ENCODE data around the gene KRT72.

The KRT72 gene

DNA sequence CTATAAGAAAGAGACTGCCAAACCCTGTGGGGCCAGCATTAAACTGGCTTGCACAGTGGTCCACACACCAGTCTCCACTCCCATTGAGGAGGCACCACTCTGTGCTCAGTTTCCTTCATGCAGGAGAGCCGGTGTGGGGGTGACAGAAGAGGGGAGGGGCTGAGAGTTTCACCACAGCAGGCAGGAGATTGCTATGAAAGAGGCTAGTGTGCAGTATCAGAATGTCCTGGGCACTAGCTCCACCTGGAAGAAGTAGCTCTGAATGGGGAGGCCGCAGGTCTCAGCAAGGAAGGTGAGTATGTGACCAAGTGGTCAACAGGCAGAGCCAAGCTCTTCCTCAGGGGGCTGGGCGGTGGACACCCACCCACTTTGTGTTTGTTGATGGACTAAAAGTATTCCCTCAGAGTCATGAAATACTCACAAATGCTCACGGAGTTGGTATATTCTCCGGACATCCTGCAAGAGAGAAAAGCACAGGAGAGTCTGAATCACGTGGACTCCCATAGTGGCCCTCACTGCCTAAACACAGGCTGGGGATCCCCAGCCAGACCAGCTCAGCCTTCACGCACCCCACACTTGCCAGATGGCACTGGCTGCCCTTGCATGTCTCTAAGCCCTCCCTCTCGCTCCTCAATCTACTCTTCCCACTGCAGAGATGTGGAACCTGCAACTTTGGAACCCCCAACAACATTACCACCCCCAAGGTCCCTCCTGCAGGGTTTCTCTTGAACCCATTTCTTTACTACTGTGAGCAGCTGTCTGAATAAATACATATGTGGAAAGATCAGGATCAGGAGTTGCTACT lies 7.8 kb upstream of the KRT72 start:
- in situ Hi-C loops (cut with MboI; ENCODE audit: low sequenced_read_pairs) = no loop called here

DNA sequence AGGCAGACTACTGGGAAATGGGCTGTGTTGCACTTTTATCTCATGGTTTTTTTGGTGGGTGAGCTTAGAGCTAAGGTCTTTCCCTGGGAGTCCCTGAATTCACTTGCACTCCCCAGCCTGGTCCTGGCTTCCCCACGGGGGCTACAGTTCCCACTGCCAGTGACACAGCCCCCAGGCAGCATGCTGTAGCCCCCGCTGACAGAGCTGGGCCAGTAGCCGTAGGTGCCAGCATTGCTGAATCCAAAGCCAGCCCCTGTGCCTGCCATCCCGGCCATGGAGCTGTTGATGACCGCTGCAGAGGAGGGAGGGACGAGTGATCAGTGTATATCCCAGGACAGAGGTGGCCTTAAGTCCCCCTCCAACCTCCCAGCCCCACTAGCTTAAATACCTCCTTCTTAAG lies 6.9 kb upstream of the KRT72 start:
- in situ Hi-C loops (cut with MboI; ENCODE audit: low sequenced_read_pairs) = no loop called here

- in situ Hi-C loops (cut with MboI; ENCODE audit: low sequenced_read_pairs) = no loop called here
Measured at GRCh38 chr12:52607314-52607713, 6.1 kb upstream of the KRT72 start.

DNA sequence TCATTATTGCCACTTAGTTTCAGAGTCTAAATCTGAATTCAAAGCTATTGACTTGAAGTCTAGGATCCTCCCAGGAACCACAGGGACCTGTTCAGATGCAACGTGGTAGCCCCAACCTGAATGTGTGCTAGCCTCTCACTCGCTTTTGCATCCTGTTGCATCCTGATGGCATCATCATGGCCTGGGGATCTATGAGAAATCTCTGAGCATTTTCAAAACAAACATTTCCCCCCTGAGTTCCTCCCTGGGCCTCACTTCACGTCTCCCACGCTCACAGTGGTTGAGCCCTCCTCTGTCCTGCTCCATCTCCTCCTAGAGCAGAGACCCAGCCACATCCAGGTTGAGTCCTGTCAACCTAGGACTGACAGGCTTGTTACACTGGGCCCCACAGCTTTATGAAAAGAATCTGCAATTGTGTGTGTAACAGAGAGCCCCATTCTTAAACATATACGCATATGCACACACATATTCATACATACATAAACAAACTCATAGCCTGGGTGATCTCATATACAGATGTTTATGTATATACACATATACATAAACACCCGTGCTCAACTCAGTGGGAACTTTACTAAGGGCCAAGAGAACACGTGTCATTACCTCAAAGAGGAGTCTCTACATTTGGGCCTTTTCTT lies 5.4 kb upstream of the KRT72 start:
- in situ Hi-C loops (cut with MboI; ENCODE audit: low sequenced_read_pairs) = no loop called here

GRCh38 chr12:52606096-52606495 lies 4.8 kb upstream of the KRT72 start:
- in situ Hi-C loops (cut with MboI; ENCODE audit: low sequenced_read_pairs) = no loop called here

GRCh38 chr12:52605542-52605941 lies 4.3 kb upstream of the KRT72 start:
- in situ Hi-C loops (cut with MboI; ENCODE audit: low sequenced_read_pairs) = no loop called here

- in situ Hi-C loops (cut with MboI; ENCODE audit: low sequenced_read_pairs) = no loop called here
Measured at GRCh38 chr12:52604859-52605258, 3.6 kb upstream of the KRT72 start.

DNA sequence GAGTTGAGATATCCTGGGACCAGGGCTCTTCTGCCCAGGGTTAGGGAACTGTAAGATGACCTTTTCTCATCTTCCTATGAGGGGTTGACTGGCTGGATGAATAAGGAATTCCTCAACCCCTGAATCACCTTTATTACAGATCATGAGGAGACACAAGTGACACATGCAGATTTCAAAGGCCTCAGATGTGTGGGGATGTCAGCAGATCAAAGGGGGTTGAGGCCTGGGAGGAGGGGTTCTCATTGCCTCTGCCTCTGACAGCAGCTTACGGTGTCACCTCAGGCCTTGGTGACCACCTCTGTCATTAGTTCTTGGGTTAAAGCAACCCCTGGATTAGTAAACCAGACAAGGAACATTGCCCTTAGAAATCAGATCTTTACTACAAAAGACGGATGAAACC lies 2.1 kb upstream of the KRT72 start:
- in situ Hi-C loops (cut with MboI; ENCODE audit: low sequenced_read_pairs) = no loop called here

DNA sequence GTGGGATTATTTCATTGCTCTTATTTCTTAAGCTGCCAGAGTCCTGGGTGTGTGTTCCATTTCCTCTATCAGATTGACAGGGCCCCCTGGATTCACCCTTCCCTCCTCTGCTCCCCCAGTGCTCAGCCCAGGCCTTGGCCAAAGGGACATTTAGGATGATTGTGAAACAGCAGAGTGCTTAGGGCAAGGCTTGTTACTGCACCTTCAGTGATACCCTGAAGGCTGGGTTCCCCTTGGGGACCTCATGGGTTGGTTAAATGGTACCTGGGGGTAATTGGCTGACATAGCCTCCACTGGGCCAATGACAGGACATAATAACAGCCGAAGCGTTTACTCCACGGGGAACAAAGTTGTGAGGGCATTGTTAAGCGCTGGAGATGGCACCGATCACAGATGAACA lies 1.3 kb upstream of the KRT72 start:
- in situ Hi-C loops (cut with MboI; ENCODE audit: low sequenced_read_pairs) = no loop called here

- in situ Hi-C loops (cut with MboI; ENCODE audit: low sequenced_read_pairs) = no loop called here
Measured at GRCh38 chr12:52601671-52602070, 408 bp upstream of the KRT72 start.

- in situ Hi-C loops (cut with MboI; ENCODE audit: low sequenced_read_pairs) = no loop called here
Measured at GRCh38 chr12:52600475-52600874, 788 bp downstream of the KRT72 start.

DNA sequence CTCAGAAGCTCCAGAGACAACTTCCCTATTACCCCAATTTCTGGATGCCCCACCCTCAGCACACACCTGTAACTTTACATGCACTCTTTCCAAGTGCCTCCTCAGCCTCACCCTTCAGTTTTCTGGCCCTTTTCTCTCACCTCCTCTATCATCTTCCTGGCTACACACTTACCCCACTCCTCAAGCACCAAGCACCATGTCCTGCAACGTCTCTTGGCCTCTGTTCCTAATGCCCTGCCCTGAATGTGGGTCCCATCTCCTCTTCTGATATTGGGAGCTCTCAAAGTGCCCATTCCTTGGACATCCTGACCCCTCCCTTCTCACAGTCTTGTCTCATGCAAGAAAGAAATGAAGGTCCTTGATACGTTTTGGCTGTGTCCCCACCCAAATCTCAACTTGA lies 1.2 kb downstream of the KRT72 start:
- in situ Hi-C loops (cut with MboI; ENCODE audit: low sequenced_read_pairs) = no loop called here

- in situ Hi-C loops (cut with MboI; ENCODE audit: low sequenced_read_pairs) = loop anchor here (25.0 kb wide), 1 partner anchor 388 kb away; no protein-coding TSS in a partner anchor
Measured at GRCh38 chr12:52598966-52599365, 2.3 kb downstream of the KRT72 start.

GRCh38 chr12:52594237-52594636 lies 7.0 kb downstream of the KRT72 start:
- in situ Hi-C loops (cut with MboI; ENCODE audit: low sequenced_read_pairs) = loop anchor here (25.0 kb wide), 1 partner anchor 393 kb away; no protein-coding TSS in a partner anchor

DNA sequence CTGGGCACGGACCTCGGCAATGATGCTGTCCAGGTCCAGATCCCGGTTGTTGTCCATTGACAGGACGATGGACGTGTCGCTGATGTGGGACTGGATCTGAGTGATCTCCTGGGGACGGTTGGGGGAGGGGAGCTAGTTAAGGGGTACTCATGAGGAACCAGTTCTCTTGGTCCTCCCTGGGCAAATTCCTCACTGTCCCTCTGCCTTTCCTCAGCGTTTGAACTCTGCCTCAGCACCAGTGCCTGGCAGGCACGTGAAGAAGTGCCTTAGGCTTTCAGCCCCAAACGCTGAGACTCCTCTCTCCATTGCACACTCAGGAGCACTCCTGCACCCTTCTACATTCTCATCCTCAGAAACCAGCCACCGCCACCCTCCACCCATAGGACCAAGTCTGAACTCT lies 9.7 kb downstream of the KRT72 start:
- in situ Hi-C loops (cut with MboI; ENCODE audit: low sequenced_read_pairs) = loop anchor here (25.0 kb wide), 1 partner anchor 396 kb away; no protein-coding TSS in a partner anchor

- in situ Hi-C loops (cut with MboI; ENCODE audit: low sequenced_read_pairs) = loop anchor here (25.0 kb wide), 1 partner anchor 397 kb away; no protein-coding TSS in a partner anchor
Measured at GRCh38 chr12:52590021-52590420, 11.2 kb downstream of the KRT72 start.

DNA sequence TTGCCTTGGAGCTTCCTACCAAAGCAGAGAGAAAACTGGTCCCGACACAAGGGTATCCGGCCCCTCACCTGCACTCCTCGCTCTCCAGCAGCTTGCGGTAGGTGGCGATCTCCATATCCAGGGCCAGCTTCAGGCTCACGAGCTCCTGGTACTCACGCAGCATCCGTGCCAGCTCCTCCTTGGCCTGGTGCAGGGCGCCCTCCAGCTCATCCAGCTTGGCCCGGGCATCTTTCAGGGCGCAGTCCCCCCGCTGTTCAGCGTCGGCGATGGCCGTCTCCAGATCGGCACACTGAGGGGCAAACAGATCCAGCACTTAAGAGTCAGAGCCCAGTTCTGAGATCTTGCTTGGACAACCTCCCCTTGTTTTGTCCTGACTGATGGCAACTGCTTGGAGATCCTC lies 13.7 kb downstream of the KRT72 start:
- in situ Hi-C loops (cut with MboI; ENCODE audit: low sequenced_read_pairs) = loop anchor here (25.0 kb wide), 1 partner anchor 400 kb away; no protein-coding TSS in a partner anchor

DNA sequence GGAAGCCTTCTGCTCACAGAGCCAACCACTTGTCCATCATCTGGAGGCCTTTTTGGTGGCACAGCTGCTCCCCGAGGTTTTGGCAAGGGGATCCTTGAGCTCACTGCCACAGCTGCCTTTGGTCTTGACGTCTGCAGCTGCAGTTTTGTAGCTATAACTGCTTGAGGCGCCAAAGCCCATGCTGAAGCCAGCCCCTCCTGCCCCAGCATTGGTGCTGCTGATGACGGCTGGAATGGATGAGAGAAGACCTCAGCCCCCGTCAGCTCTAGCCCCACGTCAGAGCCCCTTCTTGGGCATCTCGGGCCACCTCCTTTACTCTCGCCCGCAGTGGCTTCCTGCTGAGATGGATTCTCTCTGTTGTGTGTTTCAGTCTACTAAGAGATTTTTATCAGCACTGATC lies 15.3 kb downstream of the KRT72 start:
- in situ Hi-C loops (cut with MboI; ENCODE audit: low sequenced_read_pairs) = loop anchor here (25.0 kb wide), 1 partner anchor 401 kb away; no protein-coding TSS in a partner anchor

GRCh38 chr12:52585066-52585465 lies 16.2 kb downstream of the KRT72 start:
- in situ Hi-C loops (cut with MboI; ENCODE audit: low sequenced_read_pairs) = loop anchor here (25.0 kb wide), 1 partner anchor 402 kb away; no protein-coding TSS in a partner anchor

- in situ Hi-C loops (cut with MboI; ENCODE audit: low sequenced_read_pairs) = loop anchor here (5.0 to 25.0 kb wide), 2 partner anchors 283 to 403 kb away; no protein-coding TSS in a partner anchor
Measured at GRCh38 chr12:52584156-52584682, 17.0 kb downstream of the KRT72 start.

- in situ Hi-C loops (cut with MboI; ENCODE audit: low sequenced_read_pairs) = loop anchor here (5.0 to 25.0 kb wide), 2 partner anchors 284 to 404 kb away; no protein-coding TSS in a partner anchor
Measured at GRCh38 chr12:52582971-52583456, 18.2 kb downstream of the KRT72 start.

Data from HL-60/S4 treated with phorbol 12-myristate 13-acetate at 8.2 ng/mL for 4 days and 3 days (cell line).